Stomach smooth muscle (tissue), 2 donors: ENCODE results near the gene CCDC63.

Experiments used
- H3K27ac ChIP-seq: one replicate; pipeline ENCODE4 v1.7.0; 2013; ENCODE audit warnings: mild to moderate bottlenecking, low read length, inconsistent platforms
- H3K27me3 ChIP-seq, 2 donors: one replicate each; pipeline ENCODE4 v1.7.0; 2013; ENCODE audit warnings: low read length in 2 of 2; ENCODE audit not compliant: insufficient read depth in 2 of 2, control insufficient read depth in 1 of 2
- H3K36me3 ChIP-seq, 2 donors: one replicate each; pipeline ENCODE4 v1.7.0; 2013; ENCODE audit warnings: low read length in 2 of 2; ENCODE audit not compliant: control insufficient read depth in 2 of 2, insufficient read depth in 2 of 2
- H3K4me1 ChIP-seq: one replicate; pipeline ENCODE4 v1.7.0; 2013; ENCODE audit warnings: low read length; ENCODE audit not compliant: control insufficient read depth, insufficient read depth
- H3K4me3 ChIP-seq, 2 donors: one replicate each; pipeline ENCODE4 v1.7.0; 2013; ENCODE audit warnings: low read length in 2 of 2
- H3K9ac ChIP-seq, 2 donors: one replicate each; pipeline ENCODE4 v1.7.0; 2013; ENCODE audit warnings: low read length in 2 of 2, mild to moderate bottlenecking in 1 of 2
- H3K9me3 ChIP-seq, 2 donors: one replicate each; pipeline ENCODE4 v1.7.0; 2013; ENCODE audit warnings: low read length in 2 of 2; ENCODE audit not compliant: control insufficient read depth in 2 of 2
- donor health status: healthy.
- donor health status: Pancreatic carcinoma.

Gene CCDC63

GRCh38 chr12:110906516-110906915 lies 59.7 kb downstream of the CCDC63 start:
- no peak overlapping the region for H3K27ac ChIP-seq
- H3K9me3 ChIP-seq, result no peaks in the 10 kb centered on the region
- peaks cover 5 to 11% of the 10 kb centered on the region in 2 donors for H3K27me3 ChIP-seq
- H3K4me1 ChIP-seq, result no peaks in the 10 kb centered on the region
- H3K9ac ChIP-seq, result no peak overlapping the region
- no peaks in the 10 kb centered on the region for H3K36me3 ChIP-seq
- no peak overlapping the region for H3K4me3 ChIP-seq

GRCh38 chr12:110906985-110907384 lies 60.2 kb downstream of the CCDC63 start:
- Histone ChIP-seq H3K4me3 (no peak overlapping the region), H3K27ac (no peak overlapping the region), H3K4me1 (no peaks in the 10 kb centered on the region), H3K36me3 (no peaks in the 10 kb centered on the region), H3K9ac (no peak overlapping the region), H3K9me3 (no peaks in the 10 kb centered on the region), H3K27me3 (peaks cover 5 to 11% of the 10 kb centered on the region in 2 donors)

- no peaks in the 10 kb centered on the region for H3K4me1 ChIP-seq
Measured at GRCh38 chr12:110907583-110907982, 60.8 kb downstream of the CCDC63 start.

GRCh38 chr12:110908377-110909152 lies 61.8 kb downstream of the CCDC63 start:
- no peak overlapping the region for H3K27ac ChIP-seq
- no peaks in the 10 kb centered on the region for H3K4me1 ChIP-seq
- H3K4me3 ChIP-seq, result no peak overlapping the region
- no peaks in the 10 kb centered on the region for H3K36me3 ChIP-seq
- no peaks in the 10 kb centered on the region for H3K9me3 ChIP-seq
- peaks cover 5 to 11% of the 10 kb centered on the region in 2 donors for H3K27me3 ChIP-seq
- no peak overlapping the region for H3K9ac ChIP-seq

More at GRCh38 chr12:110907583-110907982, 60.8 kb downstream of the CCDC63 start:
- peaks cover 5 to 11% of the 10 kb centered on the region in 2 donors for H3K27me3 ChIP-seq
- no peak overlapping the region for H3K9ac ChIP-seq
- no peaks in the 10 kb centered on the region for H3K36me3 ChIP-seq
- H3K4me3 ChIP-seq, result no peak overlapping the region
- no peaks in the 10 kb centered on the region for H3K9me3 ChIP-seq
- H3K27ac ChIP-seq, result no peak overlapping the region

- no peaks in the 10 kb centered on the region for H3K9me3 ChIP-seq
- no peak overlapping the region for H3K4me3 ChIP-seq
- H3K27ac ChIP-seq, result no peak overlapping the region
- H3K36me3 ChIP-seq, result no peaks in the 10 kb centered on the region
- no peak overlapping the region for H3K9ac ChIP-seq
- no peaks in the 10 kb centered on the region for H3K4me1 ChIP-seq
- H3K27me3 ChIP-seq, result peaks cover 5 to 6% of the 10 kb centered on the region in 2 donors
Measured at GRCh38 chr12:110912263-110912662, 65.5 kb downstream of the CCDC63 start.

- Histone ChIP-seq H3K27ac (no peak overlapping the region), H3K9ac (no peak overlapping the region)
Measured at GRCh38 chr12:110913119-110914056, 66.6 kb downstream of the CCDC63 start.

GRCh38 chr12:110916295-110916875 lies 69.6 kb downstream of the CCDC63 start:
- Histone ChIP-seq H3K9ac (no peak overlapping the region), H3K27me3 (peaks cover 0 to 5% of the 10 kb centered on the region in 2 donors), H3K27ac (no peak overlapping the region), H3K4me1 (no peaks in the 10 kb centered on the region), H3K36me3 (no peaks in the 10 kb centered on the region), H3K9me3 (no peaks in the 10 kb centered on the region), H3K4me3 (no peak overlapping the region)

More at GRCh38 chr12:110913119-110914056, 66.6 kb downstream of the CCDC63 start:
- Histone ChIP-seq H3K9me3 (no peaks in the 10 kb centered on the region), H3K27me3 (peaks cover 5% of the 10 kb centered on the region in 2 donors), H3K4me3 (no peak overlapping the region), H3K36me3 (no peaks in the 10 kb centered on the region), H3K4me1 (no peaks in the 10 kb centered on the region)

- no peak overlapping the region for H3K27ac ChIP-seq
- H3K4me1 ChIP-seq, result no peaks in the 10 kb centered on the region
- H3K4me3 ChIP-seq, result no peak overlapping the region
- peaks cover 0 to 5% of the 10 kb centered on the region in 2 donors for H3K27me3 ChIP-seq
- H3K9ac ChIP-seq, result no peak overlapping the region
- no peaks in the 10 kb centered on the region for H3K9me3 ChIP-seq
- H3K36me3 ChIP-seq, result no peaks in the 10 kb centered on the region
Measured at GRCh38 chr12:110917467-110917866, 70.7 kb downstream of the CCDC63 start.

GRCh38 chr12:110917961-110918360 lies 71.2 kb downstream of the CCDC63 start:
- Histone ChIP-seq H3K9me3 (no peaks in the 10 kb centered on the region), H3K4me3 (no peak overlapping the region), H3K27me3 (peaks cover 3 to 5% of the 10 kb centered on the region in 2 donors), H3K36me3 (no peaks in the 10 kb centered on the region), H3K4me1 (no peaks in the 10 kb centered on the region), H3K9ac (no peak overlapping the region), H3K27ac (no peak overlapping the region)

GRCh38 chr12:110919720-110920119 lies 72.9 kb downstream of the CCDC63 start:
- Histone ChIP-seq H3K4me3 (no peak overlapping the region), H3K9me3 (no peaks in the 10 kb centered on the region), H3K27ac (no peak overlapping the region), H3K27me3 (peaks cover 3 to 5% of the 10 kb centered on the region in 2 donors), H3K9ac (no peak overlapping the region), H3K4me1 (no peaks in the 10 kb centered on the region), H3K36me3 (no peaks in the 10 kb centered on the region)
